ENCODE results near the gene SVOP.

GRCh38 chr12:108982621-108983219 lies 38.1 kb downstream of the SVOP start:
- TF ChIP-seq CTCF (IDR thresholded peaks at IDR 0.05) (no peak), POLR2A (IDR thresholded peaks at IDR 0.05) (no peak)

Data from Peyer's patch (tissue), 4 donors.